HG02678 (cell line): Measurements from ENCODE around the gene CACNA1S.
A peak's percentile ranks its signal among the peaks of the same experiment; 100 is the strongest.

Experiments
- ATAC-seq: cut with Tn5 transposase; IDR thresholded peaks from one replicate; pipeline ENCODE4 v1.9.1; 2021; ENCODE audit warnings: mild to moderate bottlenecking, moderate library complexity; ENCODE audit not compliant: unreplicated experiment

Gene CACNA1S

DNA sequence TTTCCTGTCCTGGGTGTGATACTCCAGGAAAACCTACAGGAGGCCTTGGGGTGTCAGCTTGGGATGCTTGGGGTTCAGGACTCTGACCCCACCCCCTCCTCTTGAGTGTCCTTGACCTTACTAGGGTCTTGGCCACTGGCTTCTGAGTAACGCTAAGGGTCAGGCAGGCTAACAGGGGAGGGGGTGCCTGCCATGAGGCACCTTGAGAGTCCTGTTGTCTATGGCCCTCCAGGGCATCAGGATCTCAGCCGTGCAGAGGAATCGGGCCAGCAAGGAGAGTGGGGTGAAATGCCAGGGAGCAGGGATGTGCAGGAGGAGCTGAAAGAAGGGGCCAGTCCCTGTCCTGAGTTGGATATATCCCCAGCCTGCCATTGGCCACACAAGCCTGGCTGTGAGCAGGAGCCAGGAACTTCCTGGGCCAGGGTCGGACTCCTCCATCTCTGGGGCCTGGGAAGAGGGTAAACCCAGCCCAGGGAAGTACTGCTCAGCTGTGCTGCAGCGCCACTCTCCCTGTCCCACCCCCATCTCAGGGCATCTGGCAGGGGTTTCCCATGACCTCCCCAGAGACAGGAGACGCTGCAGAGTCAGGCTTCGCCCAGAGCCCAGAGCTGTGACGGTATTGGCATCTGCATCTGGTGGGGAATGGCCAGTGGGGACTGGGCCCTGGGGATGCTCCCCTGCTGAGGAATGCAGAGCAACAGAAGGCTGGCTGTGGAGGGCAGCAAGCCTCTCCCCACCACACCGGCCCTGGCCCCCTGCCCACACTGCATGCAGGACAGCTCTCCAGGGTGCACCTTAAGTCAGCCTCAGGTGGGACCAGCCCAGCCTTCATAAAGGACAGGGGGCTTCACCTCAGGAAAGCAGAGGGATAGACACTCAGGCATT is 95.0 kb downstream of the CACNA1S start:
- peak; percentile 42 for ATAC-seq

DNA sequence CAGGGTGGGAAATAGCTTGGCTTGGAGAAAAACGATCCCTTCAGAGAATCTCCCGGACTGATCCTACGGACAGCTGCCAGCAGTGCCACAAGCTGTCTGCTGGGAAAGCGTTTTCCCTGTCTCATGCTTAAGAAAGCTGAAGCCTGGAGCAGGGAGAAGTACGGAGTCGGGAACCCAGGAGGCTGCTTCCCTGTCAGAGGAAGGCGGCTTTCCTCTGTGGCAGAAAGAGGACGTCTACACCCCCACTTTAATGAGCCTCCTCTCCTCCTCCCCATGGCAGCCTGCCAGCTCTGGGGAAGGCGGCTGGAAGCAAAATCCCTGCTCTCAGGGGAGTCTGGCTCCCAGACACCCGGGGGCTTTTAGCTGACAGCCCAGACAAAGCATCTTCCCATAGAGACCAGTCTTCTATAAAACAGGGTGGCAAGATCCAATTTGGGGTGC is 96.0 kb downstream of the CACNA1S start:
- no peak for ATAC-seq

DNA sequence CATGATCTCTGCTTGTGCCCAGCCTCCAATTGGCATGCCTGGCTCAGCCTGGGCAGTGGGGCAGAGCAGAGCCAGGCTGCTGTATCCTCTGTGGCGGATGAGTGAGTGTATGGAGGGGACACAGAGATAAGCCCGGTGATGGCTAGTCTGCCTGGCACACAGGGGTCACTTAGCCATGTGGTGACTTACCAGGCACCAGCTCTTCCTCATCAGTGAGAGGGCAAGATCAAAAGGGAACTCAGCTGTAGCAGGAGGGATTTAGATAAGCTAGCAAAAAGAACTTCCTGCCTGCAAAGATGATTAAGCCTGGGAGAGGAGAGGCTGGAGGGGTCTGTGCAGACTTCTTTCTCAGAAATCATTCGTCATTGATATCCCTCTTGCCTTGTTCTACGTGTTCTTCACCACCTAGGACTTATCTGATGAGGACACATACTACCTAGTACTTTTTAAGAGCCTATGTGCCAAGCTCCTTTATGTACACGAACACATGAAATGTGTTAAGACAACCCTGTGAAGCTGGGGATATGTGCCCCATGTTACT is 96.6 kb downstream of the CACNA1S start:
- ATAC-seq, result no peak

DNA sequence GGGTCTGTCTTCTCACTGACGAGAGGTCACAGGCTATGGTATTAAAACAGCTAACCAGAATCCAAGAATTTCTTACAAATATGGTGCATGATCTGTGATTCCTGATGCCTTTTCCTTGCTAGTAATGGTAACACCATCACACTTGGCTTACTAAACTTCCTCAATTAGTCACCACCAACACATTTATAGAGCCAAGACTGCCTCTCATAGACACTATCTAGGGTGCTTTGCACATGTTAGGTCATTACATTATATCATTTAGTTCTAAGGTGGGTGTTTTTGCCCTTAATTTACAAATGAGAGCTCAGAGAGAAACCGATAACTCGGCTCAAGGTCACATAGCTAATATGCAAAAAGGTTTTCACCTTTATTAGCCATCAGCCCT is 97.4 kb downstream of the CACNA1S start:
- ATAC-seq, result no peak

DNA sequence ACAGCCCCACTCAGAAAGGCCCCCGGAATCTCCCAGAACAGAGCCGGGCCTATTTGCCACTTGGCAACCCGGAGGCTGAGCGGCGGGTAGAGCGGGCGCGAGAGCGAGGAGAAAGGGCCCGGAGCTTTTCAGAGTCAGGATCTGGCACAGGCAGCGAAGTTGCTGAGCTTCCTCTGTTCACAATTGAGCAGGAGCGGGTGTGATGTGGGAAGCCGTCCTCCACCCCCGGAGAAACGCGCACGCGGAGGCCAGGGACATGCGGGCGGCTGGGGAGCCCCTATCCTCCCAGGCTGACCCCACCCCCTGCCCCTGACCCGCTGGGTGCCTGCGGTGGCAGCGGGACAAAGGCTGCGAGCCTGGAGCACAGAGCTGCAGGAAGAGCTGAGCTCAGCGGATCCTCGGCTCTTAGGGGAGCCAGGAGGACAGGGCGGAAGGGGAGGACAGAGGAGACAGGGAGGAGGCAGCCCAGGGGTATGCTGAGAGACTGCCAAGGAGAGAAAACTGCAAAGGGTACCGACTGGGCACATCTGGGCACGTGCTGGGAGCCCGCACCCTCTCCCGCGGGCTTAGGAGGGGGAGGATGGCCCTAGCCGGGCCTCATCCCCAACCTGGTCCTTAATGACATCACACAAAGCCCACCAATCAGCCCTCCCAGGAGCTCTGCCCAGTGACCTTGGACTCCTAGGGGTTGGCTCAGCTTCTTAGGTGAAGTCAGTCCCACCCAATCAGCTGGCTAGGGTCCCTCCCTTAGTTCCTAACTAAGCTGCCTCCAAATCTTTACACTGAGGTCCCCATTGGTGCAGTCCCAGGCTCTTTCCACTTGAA is 98.0 kb downstream of the CACNA1S start:
- ATAC-seq, result no peak

DNA sequence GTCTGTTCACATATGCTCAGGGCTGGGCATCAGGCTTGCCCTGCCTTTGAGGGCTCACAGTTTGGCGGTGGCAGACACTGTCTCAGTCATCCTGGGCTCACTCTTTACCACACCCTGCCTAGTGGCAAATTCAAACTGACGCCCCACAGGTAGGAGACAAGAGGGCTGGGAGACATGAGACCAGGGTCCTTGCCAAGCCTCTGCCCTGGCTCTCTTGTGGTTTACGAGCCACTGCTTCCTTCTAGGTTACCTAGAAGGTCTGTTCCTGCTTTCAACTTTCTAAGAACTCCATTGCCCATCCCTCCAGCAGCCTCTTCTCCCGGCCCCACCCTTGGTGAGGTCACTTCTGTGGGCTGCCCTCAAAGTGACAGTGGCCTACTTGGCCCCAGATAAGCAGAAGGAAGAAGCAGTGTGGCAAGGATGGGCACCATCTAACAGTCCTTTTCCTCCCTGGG is 99.2 kb downstream of the CACNA1S start:
- ATAC-seq, result no peak

DNA sequence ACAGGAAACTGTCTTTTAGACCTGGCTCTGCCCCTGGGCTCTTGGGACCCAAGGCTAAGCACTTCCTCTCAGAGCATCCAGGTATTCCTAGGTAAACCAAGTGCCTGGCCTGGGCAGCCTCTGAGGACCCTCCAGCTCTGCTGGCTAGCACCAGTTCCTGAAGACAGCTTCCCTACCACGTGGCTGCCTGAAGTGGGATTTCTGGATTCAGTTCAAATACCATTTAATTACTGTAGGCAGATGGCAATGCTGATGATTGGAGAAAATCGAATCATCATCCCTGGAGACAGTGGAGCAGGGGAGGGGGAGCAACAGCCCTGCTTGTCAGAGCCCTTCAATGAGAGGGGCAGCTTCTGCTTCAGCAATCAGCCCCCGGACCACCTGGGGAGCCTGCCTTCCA is 100.6 kb downstream of the CACNA1S start:
- ATAC-seq, result no peak

DNA sequence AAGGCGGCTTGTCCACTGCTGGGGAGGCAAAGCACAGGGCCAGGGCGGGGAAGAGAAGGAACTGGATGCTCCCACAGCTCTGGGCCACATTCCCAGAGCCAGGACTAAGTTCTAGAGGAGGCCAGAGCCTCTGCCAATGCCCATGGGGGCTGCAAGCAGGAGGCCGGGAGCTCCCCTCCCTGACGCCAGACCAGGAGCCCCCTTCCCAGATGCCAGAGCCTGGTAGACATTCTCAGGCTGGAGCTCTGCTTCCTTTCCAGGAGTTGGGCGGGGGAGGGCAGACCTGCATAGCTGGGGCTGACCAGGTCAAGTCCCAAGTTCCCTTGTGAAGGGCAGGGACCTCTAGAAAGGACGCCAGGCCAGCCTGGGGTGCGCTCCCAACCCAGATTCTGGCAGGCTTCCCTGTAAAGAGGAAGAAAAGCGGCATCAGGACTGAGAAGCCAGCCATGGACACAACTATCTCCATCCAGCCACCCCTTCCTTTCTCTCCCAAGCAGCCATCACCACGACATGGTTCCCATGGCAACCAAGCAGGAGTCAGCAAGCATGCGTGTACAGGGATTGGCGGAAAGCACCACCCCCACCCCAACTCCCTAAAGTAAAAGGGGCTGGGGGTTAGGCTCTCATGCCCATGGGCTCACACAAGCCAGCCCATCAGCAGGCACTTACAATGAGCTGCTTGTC is 102.1 kb downstream of the CACNA1S start:
- ATAC-seq, result no peak

DNA sequence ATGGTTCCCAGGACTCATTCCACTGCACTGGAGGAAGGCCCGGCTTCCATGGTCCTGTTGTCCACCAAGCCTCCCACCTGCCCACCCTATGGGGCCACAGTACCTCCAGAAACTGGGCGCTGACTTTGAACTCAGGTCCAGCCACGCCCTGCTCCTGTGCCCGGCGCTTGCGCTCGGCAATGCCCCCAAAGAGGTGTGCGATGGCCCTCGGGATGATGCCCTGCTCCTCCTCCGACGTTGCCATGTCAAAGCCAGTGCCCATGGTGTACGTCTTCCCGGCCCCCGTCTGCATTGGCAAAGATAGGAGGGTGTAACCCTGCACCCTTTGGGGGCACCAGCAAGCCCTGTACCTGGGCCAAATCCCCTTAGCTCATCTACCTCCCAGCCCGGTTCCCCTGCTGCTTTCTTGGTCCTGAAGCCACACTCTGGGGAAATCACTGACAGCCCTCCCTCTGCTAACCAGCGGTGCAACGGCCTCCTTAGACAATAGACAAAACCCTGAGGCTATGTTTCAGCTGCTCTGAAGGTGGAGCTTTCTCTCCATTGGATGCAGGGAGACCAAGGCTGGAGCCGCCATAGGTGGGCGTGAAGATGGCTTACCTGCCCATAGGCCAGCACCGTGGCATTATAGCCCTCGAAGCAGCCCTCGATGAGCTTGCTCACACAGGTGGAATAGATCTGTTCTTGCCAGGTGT is 103.4 kb downstream of the CACNA1S start:
- no peak for ATAC-seq

DNA sequence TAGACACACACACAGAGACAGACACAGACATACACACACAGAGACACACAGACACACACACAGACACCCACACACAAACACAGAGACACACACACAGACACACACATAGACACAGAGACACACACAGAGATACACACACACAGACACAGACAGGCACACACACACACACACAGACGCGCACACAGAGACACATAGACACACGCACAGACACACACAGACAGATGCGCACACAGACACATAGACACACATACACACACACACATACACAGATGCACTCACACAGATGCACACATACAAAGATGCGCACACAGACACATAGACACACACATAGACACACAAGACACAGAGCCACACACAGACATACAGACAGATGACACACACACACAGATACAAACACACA is 104.7 kb downstream of the CACNA1S start:
- ATAC-seq, result no peak

DNA sequence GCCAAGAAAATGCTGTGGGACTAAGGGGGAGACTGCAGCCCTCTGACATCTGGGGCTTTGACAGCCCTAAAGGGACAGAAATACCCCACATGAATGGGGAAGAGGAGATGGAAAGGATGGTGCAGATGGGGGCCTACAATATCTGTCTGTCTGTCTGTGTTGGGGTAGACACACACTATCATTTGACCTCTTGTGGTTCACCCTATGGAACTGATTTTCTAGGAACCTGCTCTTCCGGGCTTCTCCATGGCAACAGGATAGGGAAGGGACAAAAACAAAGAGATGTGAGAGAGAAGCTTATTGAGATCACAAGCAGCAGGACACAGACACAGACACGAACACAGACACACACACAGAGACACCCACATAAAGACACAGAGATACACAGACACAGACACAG is 105.8 kb downstream of the CACNA1S start:
- no peak for ATAC-seq

DNA sequence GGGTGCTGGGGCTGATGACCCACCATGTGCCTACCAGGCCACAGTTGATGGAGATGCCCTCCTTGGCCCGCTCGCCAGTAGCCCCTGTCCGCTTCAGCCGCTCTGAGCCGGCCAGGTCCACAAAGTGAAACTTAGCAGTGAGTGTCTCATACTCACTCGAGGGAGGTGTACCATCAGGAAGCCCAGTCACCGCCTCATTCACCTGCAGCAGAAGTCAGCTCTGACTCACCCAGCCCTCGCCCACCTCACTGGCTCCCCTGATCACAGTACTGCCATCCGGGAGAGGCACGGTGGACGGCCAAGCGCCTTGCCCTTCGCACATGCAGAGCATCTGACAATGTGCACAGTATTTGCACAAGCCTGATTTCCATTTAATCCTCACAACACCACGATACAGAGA is 107.5 kb downstream of the CACNA1S start:
- ATAC-seq, result no peak

DNA sequence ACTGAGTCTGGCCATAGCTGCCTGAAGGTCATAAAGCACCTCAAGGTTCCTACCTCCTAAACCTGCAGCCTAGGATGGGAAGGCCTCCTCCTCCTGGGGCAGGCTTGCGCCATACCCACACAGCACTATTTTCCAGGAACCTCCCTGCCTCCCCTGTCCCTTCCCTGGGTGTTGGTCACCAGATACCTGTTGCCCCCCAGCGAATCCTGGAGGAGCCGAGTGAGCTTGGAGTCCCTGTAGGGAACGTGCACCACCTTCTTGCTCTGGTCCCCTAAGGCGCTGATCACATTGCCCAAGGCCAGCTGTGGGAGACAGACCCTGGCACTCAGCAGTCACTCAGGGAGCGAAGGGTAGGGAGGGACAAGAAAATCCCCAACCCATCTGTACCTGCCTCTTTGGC is 108.1 kb downstream of the CACNA1S start:
- ATAC-seq, result no peak

DNA sequence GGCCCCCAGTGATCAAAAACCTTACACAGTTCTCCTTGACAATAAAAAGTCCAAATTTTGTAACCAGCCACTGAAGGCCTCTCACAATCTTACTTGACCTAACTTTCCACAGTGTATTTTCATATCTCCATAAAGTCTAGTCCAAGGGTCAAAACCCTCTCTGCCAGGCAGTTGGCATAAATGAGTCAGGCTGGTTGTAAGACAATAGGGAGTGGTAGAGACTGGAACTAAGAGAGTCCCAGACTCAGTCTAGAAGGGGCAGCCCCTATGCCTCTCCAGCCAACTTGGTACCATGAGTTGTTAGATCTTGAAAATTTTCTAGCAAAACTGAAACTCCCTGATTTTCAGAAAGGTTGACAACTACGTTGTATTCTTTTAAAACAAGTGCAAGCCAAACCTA is 109.7 kb downstream of the CACNA1S start:
- ATAC-seq, result no peak

DNA sequence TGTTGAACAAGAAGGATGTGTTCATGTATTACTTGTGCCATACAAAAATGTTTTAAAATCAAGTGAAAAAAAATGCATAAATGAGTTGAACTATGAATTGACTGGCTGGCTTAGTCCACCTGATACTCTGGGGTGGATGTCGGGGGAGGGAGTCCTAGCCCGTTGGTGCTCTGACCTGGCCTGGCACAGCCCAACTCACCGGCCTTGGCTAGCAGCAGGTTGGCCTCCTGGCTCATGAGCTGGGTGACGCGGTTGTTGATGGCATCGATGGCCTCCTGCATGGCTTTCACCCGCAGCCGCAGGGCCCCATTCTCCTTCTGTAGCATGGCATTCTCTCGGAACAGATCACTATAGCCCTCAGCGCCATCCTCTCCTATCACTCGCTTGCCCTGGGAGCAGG is 110.3 kb downstream of the CACNA1S start:
- ATAC-seq, result no peak

DNA sequence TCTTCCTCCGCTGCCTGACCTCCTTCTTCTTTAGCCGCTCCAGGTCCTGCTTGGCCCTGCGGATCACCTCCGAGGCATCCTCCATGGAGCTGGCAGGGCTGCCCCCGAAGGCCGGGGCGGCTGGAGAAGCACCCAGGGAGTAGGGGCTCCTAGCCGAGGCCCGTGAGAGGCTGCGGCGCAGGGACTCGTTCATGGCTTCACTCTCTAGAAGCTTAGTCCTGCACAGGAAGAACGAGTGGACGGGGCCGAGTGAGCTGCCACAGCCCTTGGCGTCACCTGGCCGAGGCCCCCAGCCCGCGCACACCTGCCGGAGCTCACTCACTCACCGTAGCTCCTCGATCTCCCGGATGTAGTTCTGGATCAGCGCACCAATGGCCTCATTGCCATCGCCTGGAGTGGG is 111.8 kb downstream of the CACNA1S start:
- ATAC-seq, result no peak

DNA sequence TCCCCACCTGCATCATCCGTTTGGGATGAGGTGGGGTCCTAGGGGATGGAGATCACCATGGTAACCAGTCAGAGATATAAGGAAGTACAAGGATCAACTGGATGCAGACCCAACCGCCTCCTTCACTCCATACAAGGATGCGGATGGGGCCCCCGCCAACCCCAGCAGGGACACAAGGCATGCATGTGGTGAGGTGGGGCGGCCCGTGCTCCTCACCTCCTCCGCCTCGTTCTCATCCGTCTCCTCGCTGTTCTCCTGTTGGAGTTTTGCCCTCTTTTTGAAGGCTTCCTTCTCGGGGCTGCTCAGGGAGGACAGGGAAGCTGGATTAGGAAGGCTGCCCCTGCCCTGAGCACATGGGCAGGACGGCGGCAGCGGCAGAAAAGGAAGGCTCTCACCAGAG is 112.6 kb downstream of the CACNA1S start:
- ATAC-seq, result no peak

DNA sequence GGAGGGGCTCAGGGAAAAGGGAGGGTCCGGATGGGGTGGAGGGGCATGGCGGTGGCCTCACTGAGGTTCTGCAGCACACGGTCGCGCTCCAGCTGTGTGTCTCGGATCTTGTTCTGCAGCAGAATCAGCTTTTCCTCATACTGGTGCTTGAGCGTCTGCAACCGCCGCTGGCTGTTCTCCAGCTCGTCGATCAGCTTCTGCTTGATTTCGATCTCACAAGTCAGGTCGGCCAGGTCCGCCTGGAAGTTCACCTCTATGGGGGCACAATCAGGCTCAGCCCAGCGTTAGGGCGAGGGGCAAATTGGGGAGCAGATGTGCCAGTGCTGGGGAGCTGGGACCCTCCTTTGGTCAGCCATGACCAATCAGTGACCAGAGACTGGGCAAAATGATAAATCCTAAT is 113.9 kb downstream of the CACNA1S start:
- no peak for ATAC-seq

DNA sequence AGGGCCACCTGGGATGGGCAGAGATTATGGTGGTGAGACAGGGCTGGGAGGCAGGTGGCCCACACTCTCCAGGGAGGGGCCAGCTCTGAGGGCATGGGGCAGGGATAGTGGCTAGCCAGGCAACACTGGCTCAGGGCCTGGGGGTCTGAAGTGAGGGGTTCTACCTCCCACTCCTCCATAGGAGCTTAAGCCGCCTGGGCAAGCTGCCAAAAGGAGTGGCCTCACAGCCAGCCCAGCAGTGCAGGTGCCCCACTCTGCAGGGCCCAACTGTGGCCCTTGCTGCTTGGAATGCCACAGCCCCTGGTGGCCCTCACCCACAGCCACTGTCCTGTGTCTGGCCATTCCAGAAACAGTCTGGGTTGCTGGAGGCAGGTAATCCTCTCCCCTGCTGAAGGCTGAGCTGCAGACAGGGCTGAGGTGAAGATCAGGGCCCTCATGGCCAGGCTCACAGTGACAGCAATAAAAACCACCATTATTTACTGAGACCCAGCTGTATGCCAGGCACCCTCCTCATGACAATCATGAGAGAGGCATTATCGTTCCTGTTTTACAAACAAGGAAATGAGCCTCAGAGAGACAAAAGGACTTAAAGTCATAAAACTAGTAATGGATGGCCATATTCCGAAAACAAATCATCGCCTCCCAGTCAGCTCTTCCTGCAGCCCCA is 119.7 kb downstream of the CACNA1S start:
- no peak for ATAC-seq

DNA sequence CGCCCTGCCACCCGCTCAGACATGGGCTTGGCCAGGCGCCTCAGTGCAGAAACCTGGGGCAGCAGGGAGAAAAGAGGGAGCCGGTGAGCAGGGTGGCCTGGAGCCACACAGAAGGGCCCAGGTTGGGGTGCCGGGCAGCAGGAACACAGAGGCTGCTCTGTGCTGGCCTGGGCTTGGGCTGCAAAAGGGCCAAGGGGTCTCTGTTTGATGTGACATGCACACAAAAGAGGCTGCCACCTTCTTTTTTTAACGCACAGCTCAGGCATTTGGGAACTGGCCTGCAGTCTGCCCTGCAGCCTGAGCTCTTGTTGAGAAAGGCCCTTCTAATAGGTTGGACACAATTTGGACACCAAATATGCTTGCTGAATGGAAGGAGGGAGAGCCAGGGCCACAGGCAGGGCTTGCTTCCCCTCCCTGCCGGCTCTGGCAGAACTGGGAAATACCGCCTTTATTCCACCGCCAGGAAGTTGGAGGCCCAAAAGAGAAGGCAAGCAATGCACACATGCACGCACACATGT is 121.1 kb downstream of the CACNA1S start:
- no peak for ATAC-seq
